Endodermal cell (in vitro differentiated cells): ENCODE data around the gene U2AF2. TPM values are rescaled to one million over a fixed set of nuclear protein-coding genes. Genes with fewer than 3 reads are reported as not detected.

Experiments
- DNase-seq: peaks from one replicate; pipeline ENCODE4 v3.0.0-alpha.2; 2017
- H3K27ac ChIP-seq: 2 replicates; pipeline ENCODE4 v1.5.1; 2013; ENCODE audit warnings: mild to moderate bottlenecking, low read depth, low read length, moderate library complexity
- H3K27me3 ChIP-seq: 2 replicates; pipeline ENCODE4 v1.6.1; 2013; ENCODE audit warnings: mild to moderate bottlenecking, low read length, moderate library complexity; ENCODE audit not compliant: insufficient read depth, control insufficient read depth, poor library complexity, severe bottlenecking
- H3K36me3 ChIP-seq: 2 replicates; pipeline ENCODE4 v1.7.0; 2013; ENCODE audit warnings: mild to moderate bottlenecking, low read length, moderate library complexity; ENCODE audit not compliant: control insufficient read depth, insufficient read depth
- H3K4me1 ChIP-seq: one replicate; pipeline ENCODE4 v1.7.0; 2013; ENCODE audit warnings: low read length; ENCODE audit not compliant: control insufficient read depth, insufficient read depth
- H3K4me3 ChIP-seq: 2 replicates; pipeline ENCODE4 v1.5.1; 2013; ENCODE audit warnings: mild to moderate bottlenecking, low read length, moderate library complexity
- H3K9ac ChIP-seq: 2 replicates; pipeline ENCODE4 v1.6.1; 2013; ENCODE audit warnings: mild to moderate bottlenecking, low read length, moderate library complexity; ENCODE audit not compliant: poor library complexity, severe bottlenecking; ENCODE audit errors: extremely low read depth
- H3K9me3 ChIP-seq: 2 replicates; pipeline ENCODE4 v1.6.1; 2013; ENCODE audit warnings: mild to moderate bottlenecking, low read length, moderate library complexity; ENCODE audit not compliant: control insufficient read depth
- H3K27ac Mint-ChIP-seq: 2 replicates; pipeline ENCODE4 v1.8.0; 2020; ENCODE audit warnings: mixed read lengths
- H3K27me3 Mint-ChIP-seq: 2 replicates; pipeline ENCODE4 v1.8.0; 2021; ENCODE audit warnings: mild to moderate bottlenecking, mixed read lengths; ENCODE audit not compliant: insufficient read depth
- H3K36me3 Mint-ChIP-seq: 2 replicates; pipeline ENCODE4 v1.8.0; 2020; ENCODE audit warnings: low read depth, mixed read lengths
- H3K4me1 Mint-ChIP-seq: 2 replicates; pipeline ENCODE4 v1.8.0; 2020; ENCODE audit warnings: mixed read lengths
- H3K4me3 Mint-ChIP-seq: 2 replicates; pipeline ENCODE4 v1.8.0; 2020; ENCODE audit warnings: mild to moderate bottlenecking, moderate library complexity, mixed read lengths
- H3K9me3 Mint-ChIP-seq: 2 replicates; pipeline ENCODE4 v1.8.0; 2020; ENCODE audit warnings: mild to moderate bottlenecking, mixed read lengths
- whole genome bisulfite sequencing, 2 experiments: methylation state at CpG; one replicate each; pipeline versions ENCODE4 v1.1.5 to v1.1.7; 2013; ENCODE audit warnings: missing lambda C conversion rate in 2 of 2, mixed read lengths in 1 of 2; ENCODE audit not compliant: insufficient coverage in 1 of 2, insufficient read length in 1 of 2; 5-methylcytosine and 5-hydroxymethylcytosine counted together
- total RNA-seq, 2 donors: library from RNA; stranded (reverse); fragmentation: NEBNext Ultra II Directional in 1 of 2; extraction: Animal tissue kit (Norgen Biotek cat#: 25700) in 1 of 2; gene quantifications; 2 replicates in 1 of 2; 3 replicates in 1 of 2; pipeline ENCODE4 v1.2.1, GENCODE V29; 2021
- TF ChIP-seq, protein P1 (sequence below): fragments of 200-600 bp; sonication (generic); conservative IDR thresholded peaks from 2 replicates; pipeline ENCODE4 v1.5.0; 2021; ENCODE audit warnings: antibody characterized with exemption, mild to moderate bottlenecking

The U2AF2 gene
- total RNA-seq, 2 donors from 2014 or later = 264 to 293 TPM

DNA sequence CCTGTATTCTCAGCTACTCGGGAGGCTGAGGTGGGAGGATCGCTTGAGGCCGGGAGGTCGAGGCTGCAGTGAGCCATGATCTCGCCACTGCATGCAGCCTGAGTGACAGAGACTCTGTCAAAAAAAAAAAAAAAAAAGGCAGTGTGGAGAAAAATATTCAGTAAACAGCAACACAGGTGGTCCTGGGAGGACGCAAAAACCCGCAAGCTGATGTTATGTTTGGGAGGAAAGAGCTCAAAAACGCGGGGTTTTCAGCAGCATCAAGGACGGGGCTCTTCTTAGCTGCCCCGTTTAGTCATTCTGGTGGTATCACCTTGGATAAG lies 29.9 kb upstream of the U2AF2 start:
- Mint-ChIP-seq H3K27ac (peak overlapping the region; percentile 92), H3K27me3 (peaks cover 10% of the 10 kb centered on the region), H3K4me1 (peaks cover 2% of the 10 kb centered on the region), H3K4me3 (peak overlapping the region; percentile 73), H3K9me3 (no peaks in the 10 kb centered on the region), H3K36me3 (peaks cover 11% of the 10 kb centered on the region)
- H3K4me1 ChIP-seq = no peaks in the 10 kb centered on the region
- H3K9me3 ChIP-seq = no peaks in the 10 kb centered on the region
- TF ChIP-seq, protein P1, sequence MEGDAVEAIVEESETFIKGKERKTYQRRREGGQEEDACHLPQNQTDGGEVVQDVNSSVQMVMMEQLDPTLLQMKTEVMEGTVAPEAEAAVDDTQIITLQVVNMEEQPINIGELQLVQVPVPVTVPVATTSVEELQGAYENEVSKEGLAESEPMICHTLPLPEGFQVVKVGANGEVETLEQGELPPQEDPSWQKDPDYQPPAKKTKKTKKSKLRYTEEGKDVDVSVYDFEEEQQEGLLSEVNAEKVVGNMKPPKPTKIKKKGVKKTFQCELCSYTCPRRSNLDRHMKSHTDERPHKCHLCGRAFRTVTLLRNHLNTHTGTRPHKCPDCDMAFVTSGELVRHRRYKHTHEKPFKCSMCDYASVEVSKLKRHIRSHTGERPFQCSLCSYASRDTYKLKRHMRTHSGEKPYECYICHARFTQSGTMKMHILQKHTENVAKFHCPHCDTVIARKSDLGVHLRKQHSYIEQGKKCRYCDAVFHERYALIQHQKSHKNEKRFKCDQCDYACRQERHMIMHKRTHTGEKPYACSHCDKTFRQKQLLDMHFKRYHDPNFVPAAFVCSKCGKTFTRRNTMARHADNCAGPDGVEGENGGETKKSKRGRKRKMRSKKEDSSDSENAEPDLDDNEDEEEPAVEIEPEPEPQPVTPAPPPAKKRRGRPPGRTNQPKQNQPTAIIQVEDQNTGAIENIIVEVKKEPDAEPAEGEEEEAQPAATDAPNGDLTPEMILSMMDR = no peak
- H3K9ac ChIP-seq = peak overlapping the region; percentile 72
- DNase-seq = no peak
- 66 to 72% methylated on average over 8 to 11 of the region's 11 CpGs for WGBS, 2 experiments
- H3K27ac ChIP-seq = peak overlapping the region; percentile 80
- H3K4me3 ChIP-seq = peak overlapping the region; percentile 83
- no peaks in the 10 kb centered on the region for H3K27me3 ChIP-seq
- H3K36me3 ChIP-seq = peaks cover 13% of the 10 kb centered on the region

DNA sequence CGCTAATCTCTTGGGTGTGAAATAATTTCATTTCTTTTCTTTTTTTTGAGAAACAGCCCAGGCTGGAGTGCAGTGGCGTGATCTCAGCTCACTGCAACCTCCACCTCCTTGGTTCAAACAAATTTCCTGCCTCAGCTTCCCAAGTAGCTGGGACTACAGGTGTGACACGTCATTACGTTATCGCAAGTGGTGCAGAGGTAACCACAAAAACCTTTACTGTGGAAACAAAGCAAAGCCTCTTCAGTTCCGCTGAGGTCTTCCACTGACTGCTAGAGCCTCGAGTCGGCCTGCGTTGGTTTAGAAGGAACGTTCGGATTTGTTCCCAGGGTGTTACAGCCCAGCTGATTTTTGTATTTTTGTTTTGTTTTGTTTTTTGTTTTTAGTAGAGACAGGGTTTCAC lies 28.5 kb upstream of the U2AF2 start:
- H3K9me3 Mint-ChIP-seq = no peaks in the 10 kb centered on the region
- WGBS, 2 experiments = 94 to 99% methylated on average over 9 to 11 of the region's 11 CpGs
- Histone ChIP-seq H3K4me3 (no peak overlapping the region), H3K9me3 (no peaks in the 10 kb centered on the region), H3K9ac (no peak overlapping the region), H3K36me3 (peaks cover under 1% of the 10 kb centered on the region), H3K4me1 (no peaks in the 10 kb centered on the region), H3K27ac (no peak overlapping the region), H3K27me3 (no peaks in the 10 kb centered on the region)
- H3K36me3 Mint-ChIP-seq = no peaks in the 10 kb centered on the region
- no peak overlapping the region for H3K27ac Mint-ChIP-seq
- H3K4me1 Mint-ChIP-seq = peaks cover 2% of the 10 kb centered on the region
- TF ChIP-seq, protein P1 = no peak
- H3K27me3 Mint-ChIP-seq = peaks cover 10% of the 10 kb centered on the region
- H3K4me3 Mint-ChIP-seq = no peak overlapping the region
- DNase-seq = no peak

DNA sequence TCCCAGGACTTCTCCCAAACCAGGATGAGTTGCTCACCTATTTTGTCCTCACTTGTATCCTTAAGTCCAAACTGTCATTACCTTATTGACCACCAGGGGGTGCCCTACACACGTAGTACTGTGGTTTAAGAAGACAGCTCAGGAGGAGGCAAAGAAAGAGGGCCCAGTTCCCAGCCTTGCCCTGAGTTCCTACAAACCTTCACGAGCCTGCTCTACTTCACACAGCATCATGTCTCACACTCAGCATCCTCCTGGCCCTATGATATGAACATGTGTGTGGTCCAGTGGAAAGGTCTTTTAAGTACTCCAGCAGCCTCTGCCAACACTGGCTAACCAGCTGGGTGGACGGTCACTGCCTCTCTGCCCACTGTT lies 22.4 kb upstream of the U2AF2 start:
- peaks cover 8% of the 10 kb centered on the region for H3K27me3 Mint-ChIP-seq
- no peak overlapping the region for H3K4me3 Mint-ChIP-seq
- no peaks in the 10 kb centered on the region for H3K9me3 Mint-ChIP-seq
- peaks cover 2% of the 10 kb centered on the region for H3K36me3 Mint-ChIP-seq
- Histone ChIP-seq H3K27me3 (no peaks in the 10 kb centered on the region), H3K36me3 (no peaks in the 10 kb centered on the region), H3K9me3 (no peaks in the 10 kb centered on the region), H3K9ac (no peak overlapping the region), H3K27ac (no peak overlapping the region), H3K4me1 (no peaks in the 10 kb centered on the region), H3K4me3 (no peak overlapping the region)
- TF ChIP-seq, protein P1 = peak; percentile 91
- WGBS, 2 experiments = 45 to 50% methylated on average over 2 of the region's 3 CpGs
- peaks cover 21% of the 10 kb centered on the region for H3K4me1 Mint-ChIP-seq
- H3K27ac Mint-ChIP-seq = peak overlapping the region; percentile 81
- peak; percentile 96 for DNase-seq
